Hippocampal formation (tissue), 2 donors: ENCODE measurements around the gene HLA-DMB.

ENCODE experiments used
- DNase-seq, 2 donors: peaks; one replicate each; lab custom pipeline; 2025; lab: John Stamatoyannopoulos, UW

Gene HLA-DMB

DNA sequence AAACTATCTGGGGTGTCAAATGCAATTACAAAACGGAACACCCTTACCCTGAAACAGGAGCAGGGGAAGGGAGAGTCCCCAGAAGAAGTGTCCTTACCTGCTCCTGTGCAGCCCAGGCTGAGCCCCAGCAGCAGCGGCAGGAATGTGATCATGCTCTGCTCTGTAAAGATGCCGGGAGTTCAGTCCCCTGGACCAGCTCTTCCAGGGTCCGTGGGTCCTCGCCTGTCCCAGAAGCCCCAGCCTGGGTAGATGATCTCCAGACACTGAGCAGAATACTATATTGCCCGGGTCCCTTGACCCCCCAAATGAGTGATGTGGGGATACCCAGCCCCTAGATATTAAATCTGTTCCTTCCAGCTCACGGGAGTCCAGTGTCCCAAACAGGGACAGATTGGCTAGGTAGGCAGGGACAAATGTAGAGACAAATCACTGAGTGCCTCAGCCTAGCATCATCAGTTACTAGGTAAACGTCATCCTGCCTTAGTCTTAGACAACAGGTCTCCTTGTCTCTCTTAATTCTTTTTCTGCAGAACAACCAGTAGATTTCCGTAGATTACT lies at the start of gene HLA-DMB:
Gene HLA-DMB (minus strand): TSS at position 373 of the 558 bp plus-strand sequence. CDS start 221 bp downstream, at position 152.
- peak; percentile 32 to 82 for DNase-seq

DNA sequence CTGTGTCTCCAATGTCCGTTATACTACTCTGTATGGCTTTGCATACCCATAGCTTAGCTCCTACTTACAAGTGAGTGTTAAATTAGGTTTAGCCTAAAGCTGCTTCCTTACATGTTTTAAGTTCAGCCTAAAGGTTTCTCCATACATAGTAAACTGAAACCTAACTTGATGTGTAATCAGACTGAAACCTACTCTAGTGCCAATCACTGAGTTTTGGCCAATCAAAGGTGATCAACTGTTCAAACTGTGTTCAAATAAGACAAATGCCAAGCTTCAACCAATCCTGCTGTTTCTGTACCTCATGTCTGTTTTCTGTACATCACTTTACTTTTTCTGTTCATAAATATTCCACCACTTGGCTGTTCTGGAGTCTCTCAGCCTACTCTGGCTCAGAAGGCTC lies 48.5 kb upstream of the HLA-DMB start:
- no peak for DNase-seq

DNA sequence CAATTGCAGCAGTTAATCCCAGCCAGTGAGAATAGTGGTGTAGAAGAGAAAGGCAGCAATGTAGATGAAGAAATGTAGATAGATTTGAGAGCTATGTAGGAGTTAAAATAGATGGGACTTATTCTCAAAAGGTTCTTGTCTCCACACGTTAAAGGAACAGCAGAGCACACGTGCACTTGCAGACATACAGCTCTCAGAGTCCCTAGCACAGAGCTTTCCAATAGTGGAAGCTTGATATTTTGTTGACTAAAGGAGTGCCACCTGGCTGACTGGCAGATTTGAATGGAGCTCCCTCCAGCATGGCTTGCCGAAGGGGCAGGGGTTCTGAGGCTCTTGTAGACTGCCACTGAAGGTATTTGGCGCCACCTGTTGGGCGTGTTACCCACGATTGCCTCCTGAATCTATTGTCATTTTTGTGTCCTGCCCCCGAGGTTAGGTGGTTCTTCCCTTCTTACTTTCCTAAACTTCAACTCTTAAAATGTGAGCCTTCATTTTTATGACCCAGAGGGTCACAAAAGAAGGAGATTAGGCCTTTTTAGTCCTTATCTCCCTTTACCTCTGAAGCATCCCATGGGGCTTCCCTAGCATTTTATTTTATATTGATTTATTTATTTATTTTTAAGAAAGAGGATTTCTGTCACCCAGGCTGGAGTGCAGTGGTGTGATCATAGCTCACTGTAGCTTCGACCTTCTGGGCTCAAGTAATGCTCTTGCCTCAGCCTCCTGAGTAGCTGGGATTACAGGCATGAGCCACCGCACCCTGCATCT lies 44.0 kb upstream of the HLA-DMB start:
- DNase-seq = peak; percentile 71 to 80

DNA sequence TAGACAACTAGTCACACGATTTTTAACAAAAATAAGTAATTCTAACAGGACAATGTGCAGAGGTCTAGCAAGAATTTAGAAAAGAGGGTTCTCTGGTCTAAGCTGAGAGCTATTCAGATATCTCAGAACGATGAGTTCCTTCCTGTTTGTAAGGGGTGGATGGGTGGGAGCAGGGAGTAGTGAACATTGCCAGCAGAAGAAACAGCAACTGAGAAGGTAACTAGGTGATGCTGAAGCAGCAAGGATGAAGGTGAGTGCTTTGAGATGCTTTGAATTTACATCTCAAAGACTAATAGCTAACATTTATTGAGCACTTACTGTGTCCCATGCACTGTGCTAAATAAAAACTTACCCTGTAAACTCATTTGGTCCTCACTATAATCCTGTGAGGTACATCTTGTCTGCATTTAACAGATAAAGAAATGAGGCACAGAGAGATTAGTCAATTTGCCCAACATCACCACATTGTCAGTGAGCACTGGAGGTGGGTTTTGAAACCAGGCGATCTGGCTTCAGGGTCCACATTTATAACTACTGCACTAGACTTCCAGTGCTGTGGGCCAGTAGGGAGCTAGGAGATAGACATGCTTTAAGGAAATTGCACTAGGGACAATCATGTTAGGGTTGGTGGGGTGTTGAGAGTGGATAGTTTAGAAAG lies 43.3 kb upstream of the HLA-DMB start:
- no peak for DNase-seq

DNA sequence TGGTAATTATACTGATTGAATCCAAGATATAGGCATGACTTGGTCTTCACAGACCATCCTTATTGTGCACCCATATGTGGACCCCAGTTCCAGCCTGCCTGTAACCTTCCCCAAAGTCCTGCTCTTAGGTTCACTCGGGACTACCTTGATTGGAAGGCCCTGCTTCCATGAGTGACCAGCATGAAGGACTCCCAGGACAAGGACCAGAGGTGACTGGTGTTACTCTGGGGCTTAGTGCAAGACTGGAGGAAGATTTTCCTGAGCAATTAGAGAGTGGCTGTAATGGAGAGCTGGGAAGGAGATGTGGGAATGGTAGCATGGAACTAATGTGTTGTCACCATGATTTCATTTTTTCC lies 42.6 kb upstream of the HLA-DMB start:
- no peak for DNase-seq

DNA sequence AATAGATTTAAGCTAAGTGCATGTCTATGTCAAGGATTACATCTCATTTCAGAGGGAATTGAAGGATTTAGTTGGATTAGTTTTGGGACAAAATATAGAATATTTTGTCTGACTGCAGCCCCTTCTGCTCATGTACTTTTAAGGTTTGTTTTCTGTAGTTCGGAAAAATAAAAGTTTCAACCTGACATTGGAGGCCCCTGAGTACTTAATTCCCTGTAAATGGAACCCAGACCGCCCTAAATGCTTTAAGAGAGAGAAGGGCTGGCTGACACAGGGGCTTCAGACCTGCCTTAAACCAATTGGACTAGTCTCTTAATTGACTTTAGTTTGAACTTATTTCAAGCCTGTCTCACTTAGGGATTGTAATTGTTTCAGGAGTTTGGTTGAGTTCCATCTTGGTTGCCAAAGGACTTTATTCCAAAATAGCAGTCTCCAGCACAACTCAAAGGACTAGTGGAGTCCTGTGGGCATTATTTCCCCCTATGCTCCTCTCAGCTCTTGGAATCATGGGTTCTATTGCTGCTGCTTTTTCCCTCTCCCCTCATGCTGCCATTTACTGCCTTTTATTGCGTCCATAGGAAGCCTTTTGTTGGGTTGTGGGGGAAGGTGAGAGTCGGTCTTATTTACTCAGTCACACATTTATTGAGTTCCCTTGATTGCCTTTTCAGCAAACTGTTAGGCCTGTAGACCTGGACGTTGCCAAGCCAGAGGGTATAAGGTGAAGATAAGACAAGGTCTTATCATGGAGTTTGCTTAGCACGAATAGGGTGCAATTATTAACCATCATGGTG lies 42.1 kb upstream of the HLA-DMB start:
- DNase-seq = no peak

DNA sequence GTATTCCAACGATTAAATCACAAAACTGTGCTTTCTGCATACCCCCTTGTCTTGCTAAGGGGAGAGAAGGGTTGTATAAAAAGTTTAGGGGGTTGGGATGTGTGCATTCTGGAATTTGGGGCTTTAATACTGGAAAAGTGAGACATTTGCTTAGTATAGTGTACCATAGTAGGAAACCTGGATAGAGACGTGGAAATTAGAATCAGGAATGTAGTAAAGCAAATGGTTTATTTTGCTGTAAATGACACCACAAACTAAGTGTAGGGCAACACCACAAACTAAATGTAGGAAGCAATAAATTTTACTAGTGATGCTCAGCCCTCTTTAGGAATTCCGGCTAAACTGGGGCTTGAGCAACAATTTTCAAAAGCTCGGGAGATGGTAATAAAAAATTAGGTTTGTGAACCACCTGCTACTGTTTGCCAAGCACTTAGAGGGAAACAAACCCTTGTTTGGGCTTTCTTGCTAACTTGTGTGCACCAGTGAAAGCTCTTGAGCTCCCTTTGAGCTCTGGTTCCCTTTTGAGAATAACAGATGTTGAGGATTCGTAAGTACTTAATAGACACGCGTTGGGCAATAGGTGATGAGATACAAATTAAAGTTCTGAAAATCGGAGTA lies 41.4 kb upstream of the HLA-DMB start:
- no peak for DNase-seq

DNA sequence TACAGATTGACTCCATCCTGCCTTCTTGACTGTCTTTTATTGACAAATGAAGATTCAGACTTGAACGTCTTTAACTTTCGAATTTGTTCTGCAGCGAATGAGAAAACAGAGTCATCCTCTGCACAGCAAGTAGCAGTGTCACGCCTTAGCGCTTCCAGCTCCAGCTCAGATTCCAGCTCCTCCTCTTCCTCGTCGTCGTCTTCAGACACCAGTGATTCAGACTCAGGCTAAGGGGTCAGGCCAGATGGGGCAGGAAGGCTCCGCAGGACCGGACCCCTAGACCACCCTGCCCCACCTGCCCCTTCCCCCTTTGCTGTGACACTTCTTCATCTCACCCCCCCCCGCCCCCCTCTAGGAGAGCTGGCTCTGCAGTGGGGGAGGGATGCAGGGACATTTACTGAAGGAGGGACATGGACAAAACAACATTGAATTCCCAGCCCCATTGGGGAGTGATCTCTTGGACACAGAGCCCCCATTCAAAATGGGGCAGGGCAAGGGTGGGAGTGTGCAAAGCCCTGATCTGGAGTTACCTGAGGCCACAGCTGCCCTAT lies 39.7 kb upstream of the HLA-DMB start:
- DNase-seq = no peak

DNA sequence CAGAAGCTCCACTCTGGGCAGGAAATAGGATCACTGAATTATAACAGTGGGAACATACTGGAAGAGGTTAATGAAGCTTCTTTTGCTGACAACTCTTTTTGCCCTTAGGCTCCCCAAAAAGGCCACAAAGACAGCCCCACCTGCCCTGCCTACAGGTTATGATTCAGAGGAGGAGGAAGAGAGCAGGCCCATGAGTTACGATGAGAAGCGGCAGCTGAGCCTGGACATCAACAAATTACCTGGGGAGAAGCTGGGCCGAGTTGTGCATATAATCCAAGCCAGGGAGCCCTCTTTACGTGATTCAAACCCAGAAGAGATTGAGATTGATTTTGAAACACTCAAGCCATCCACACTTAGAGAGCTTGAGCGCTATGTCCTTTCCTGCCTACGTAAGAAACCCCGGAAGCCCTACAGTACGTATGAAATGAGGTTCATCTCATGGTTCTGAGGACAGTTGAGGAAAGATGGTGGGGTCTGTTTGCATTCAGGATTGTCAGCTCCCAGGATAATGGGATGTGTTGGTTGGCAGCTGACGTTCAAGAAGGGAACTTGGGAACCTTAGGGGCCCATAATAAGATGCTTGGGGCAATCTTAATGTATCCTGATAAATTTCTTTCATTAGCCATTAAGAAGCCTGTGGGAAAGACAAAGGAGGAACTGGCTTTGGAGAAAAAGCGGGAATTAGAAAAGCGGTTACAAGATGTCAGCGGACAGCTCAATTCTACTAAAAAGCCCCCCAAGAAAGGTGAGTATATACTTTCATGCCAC lies 39.1 kb upstream of the HLA-DMB start:
- DNase-seq = no peak

DNA sequence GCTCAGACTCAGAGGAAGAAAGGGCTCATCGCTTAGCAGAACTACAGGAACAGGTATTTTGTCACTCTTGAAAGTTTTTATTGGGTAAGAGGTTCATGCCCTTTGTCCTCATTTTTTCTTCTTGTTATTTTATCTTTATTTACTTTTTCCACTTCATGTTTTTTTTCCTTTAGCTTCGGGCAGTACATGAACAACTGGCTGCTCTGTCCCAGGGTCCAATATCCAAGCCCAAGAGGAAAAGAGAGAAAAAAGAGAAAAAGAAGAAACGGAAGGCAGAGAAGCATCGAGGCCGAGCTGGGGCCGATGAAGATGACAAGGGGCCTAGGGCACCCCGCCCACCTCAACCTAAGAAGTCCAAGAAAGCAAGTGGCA lies 37.1 kb upstream of the HLA-DMB start:
- no peak for DNase-seq

DNA sequence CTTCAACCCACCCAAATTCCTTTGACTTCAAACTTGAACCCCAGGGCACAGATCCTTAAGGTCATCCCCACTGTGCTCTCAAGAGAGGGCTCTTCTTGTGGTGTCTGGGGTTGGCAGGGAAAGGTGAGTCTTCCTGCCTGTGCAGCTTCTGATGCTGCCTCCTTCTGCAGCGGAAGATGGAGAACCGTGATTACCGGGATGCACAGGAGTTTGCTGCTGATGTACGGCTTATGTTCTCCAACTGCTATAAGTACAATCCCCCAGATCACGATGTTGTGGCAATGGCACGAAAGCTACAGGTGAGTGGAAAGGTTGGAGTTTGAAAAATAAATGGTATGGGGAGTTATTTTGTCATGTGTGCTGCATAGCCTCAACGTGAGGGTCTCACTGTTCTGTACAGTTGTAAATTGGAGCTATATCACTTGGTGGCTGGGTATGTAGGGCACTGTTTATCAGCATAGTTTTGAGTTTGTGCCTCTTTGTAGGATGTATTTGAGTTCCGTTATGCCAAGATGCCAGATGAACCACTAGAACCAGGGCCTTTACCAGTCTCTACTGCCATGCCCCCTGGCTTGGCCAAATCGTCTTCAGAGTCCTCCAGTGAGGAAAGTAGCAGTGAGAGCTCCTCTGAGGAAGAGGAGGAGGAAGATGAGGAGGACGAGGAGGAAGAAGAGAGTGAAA lies 36.6 kb upstream of the HLA-DMB start:
- no peak for DNase-seq

DNA sequence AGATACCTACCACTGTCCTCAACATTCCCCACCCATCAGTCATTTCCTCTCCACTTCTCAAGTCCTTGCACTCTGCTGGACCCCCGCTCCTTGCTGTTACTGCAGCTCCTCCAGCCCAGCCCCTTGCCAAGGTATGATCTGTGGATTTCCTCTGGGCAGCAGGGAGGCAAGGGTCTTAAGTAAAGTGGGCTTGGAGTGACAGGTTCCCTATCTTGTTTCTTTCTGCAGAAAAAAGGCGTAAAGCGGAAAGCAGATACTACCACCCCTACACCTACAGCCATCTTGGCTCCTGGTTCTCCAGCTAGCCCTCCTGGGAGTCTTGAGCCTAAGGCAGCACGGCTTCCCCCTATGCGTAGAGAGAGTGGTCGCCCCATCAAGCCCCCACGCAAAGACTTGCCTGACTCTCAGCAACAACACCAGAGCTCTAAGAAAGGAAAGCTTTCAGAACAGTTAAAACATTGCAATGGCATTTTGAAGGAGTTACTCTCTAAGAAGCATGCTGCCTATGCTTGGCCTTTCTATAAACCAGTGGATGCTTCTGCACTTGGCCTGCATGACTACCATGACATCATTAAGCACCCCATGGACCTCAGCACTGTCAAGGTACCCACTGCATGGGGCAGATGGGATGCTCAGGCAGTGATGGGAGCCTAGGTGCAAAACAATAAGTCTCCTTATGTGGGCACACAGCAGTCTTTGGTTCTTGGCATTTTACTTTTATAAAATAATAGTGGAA lies 35.7 kb upstream of the HLA-DMB start:
- no peak for DNase-seq

DNA sequence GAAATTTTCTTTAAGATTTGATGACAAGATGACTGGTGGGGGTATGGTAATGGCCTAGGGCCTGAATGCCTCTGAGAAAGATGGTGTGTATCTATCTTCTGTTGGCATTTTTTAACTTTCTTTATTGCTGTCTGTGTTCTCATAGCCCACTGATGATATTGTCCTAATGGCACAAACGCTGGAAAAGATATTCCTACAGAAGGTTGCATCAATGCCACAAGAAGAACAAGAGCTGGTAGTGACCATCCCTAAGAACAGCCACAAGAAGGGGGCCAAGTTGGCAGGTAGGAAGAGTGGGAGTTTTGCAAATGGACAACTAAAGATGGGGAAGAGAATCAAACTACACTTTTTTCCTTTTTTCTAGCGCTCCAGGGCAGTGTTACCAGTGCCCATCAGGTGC lies 35.1 kb upstream of the HLA-DMB start:
- no peak for DNase-seq

DNA sequence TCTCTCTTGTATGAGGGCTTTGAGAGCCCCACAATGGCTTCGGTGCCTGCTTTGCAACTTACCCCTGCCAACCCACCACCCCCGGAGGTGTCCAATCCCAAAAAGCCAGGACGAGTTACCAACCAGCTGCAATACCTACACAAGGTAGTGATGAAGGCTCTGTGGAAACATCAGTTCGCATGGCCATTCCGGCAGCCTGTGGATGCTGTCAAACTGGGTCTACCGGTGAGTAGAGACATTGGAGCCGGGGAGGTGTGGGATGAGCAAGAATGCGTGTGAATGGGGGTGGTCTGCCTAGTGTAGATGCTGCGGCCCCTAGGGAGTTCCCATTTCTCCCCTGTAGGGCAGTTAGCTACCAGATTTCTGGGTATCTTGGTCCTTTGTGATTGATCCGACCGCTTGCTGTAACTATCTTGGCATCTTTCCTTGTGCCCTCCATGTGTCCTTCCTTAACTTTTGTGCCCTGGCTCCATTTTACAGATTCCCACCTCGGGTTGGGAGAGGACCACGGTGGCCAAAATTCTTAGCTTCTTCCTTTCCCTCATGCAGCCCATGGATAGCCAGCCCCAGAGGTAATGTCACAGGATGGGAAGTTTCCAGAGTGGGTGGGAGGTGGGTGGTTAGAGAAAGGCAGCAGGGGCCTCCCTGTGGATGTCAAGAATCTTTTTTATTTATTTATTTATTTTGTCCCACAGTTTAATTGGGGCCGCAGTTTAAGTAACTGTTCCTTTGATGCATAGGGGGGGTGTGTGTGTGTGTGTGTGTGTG lies 33.9 kb upstream of the HLA-DMB start:
- DNase-seq = no peak

DNA sequence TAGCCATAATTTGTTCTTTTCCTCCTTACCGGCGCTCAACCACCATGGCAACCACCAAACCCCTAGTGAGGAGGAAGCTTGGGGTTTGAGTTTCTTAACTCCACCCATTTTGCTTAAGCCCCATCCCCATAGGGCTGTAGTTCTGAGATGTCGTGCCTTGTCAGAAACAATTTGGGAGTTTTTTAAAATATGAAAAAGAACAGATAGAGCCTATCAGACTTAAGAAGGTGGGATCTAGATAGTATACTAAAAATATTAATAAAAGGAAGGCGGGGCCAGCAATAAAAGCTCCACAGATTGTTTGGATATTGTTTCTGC lies 33.1 kb upstream of the HLA-DMB start:
- peak in 1 of 2 donors; percentile 7 for DNase-seq

DNA sequence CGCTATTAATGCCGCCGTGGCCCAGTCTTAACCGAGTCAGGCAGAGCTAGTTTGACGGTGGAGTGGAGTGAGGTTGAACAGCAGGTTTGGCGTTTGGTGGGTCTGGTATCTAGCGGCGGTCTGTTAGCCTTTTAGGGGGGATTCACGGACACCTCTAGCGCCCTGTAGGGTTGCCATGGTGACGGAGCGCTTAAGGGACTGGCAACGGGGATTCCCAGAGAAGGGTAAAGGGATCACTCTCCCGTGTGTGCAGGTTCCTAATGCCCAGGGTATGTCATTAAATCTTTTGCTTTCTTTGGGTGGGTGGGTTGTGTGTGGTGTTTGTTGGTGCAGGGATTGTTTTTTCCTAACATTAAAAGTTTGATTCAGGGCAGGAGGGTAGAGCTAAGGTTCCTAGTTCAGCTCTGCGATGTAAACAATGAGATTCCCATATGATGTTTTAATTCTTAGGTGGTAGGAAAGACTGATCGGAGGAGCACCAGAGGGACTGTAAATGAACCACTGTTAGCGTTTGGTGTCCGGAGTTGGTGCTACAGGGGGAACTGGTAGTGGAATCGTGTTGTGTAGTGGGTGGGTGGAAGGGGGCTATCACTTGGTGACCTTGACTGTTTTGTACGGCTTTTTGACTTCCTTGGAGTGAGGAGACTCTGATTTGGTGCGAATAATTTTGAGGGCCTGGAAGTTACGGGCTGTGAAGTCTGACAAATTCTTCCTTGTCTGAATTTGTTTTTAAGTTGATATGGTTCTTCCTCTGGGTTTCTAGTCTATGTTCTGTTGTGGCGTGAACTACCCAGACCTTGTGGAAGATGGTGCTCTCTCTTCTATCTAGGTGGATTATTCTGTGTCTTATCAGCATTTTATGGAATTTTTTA lies 32.6 kb upstream of the HLA-DMB start:
- DNase-seq = no peak

DNA sequence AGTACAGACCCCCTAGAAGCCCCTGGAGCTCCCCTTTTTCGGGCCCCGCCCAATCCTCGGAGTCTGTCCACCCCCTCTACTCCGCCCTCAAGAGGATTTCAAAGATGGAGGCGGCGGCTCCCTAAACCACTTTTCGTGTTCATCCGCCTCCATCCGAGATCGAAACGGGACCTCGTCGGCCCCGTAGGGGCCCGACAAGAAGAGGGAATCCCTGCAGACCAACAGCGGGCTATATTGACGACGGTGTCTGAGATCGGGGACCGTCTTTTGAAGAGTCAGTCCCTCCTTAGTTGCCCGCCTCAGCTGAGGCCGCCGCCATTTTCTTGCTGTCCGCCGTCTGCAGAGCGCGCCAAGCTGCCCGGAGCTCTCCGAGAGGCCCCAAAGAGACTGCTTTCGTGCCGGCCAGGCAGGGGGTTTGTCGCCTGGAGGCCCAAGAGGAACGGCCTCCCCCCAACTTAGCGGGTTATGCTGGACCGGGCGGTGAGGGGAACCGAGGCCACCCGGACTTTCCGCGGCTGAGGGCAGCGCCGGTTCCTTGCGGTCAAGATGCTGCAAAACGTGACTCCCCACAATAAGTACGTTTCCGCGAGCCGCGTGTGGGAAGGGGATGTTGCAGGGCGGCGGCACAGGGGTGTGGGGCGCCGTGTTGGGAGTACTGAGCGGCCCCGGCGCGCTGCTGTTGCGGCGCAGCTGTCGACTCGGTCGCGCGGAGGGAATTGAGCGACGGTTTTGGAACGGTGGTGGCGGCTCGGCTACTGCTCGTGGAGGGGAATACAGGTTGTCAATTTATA lies 31.7 kb upstream of the HLA-DMB start:
- no peak for DNase-seq
